Measurements from ENCODE around the gene DIP2C.
"Not testable (repeated sequence)": the region's sequence is repeated elsewhere in the genome, so short reads cannot be mapped to it uniquely, and the experiment has no call there.

Gene DIP2C

DNA sequence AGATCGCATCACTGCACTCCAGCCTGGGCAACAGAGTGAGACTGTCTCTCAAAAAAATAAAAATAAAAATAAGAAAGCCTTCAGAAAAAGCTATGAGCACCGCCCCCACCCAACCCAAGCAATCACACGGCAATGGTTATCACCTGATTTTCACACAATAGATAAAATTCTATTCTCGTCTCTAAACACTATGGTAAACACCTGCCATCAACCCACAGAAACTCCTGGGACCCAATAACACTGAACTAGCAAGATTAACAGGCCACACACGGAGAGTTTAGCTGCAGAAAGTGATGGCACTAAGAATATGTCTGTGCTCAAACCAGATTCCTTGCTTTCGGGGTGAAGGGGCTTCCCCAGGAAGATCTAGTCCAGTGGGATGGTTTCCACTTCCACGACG is 173.8 kb downstream of the DIP2C start:
- no peak overlapping the region for H3K4me3 ChIP-seq (ENCODE audit: low read length)
- H3K27me3 ChIP-seq (replicated peaks; ENCODE audit: control insufficient read depth, insufficient read depth, low read length), result no peaks in the 10 kb centered on the region
- no peaks in the 10 kb centered on the region for H3K36me3 ChIP-seq (ENCODE audit: control insufficient read depth, insufficient read depth, low read length, severe bottlenecking)
- no peaks in the 10 kb centered on the region for H3K9me3 ChIP-seq (ENCODE audit: control insufficient read depth, low read length)
- peaks cover 8% of the 10 kb centered on the region for H3K4me1 ChIP-seq (ENCODE audit: control insufficient read depth, insufficient read depth, low read length)
- DNase-seq (ENCODE audit: low read depth), result no peak
- no peak overlapping the region for H3K9ac ChIP-seq (ENCODE audit: low read length)

DNA sequence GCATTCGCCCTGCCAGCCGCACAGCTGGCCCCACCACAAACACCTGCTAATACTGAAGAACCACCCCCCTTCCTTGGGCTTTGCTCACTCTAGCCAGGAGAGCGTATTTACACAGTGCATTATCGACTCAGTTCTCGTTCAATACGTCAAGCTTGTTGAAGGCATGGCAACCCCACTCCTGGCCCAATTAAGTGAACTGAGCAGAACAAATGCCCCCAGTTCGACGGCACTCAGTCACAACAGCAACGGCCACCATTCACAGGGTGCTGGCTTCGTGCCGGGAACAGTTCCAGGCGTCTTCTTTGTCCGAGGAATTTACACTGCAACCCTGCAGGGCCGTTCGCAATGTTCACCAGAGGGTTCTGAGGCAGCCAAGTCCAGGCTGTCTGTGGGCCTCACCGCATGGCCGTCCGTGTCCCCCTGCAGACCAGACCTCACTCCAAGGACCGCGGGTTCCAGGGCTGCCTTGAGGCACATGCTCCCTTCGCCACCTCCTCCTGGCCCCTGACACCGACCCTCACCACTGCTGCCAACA is 175.3 kb downstream of the DIP2C start:
- peaks cover 14% of the 10 kb centered on the region for H3K4me1 ChIP-seq (ENCODE audit: control insufficient read depth, insufficient read depth, low read length)
- no peak overlapping the region for H3K4me3 ChIP-seq (ENCODE audit: low read length)
- DNase-seq (ENCODE audit: low read depth), result no peak
- no peaks in the 10 kb centered on the region for H3K9me3 ChIP-seq (ENCODE audit: control insufficient read depth, low read length)
- H3K9ac ChIP-seq (ENCODE audit: low read length), result no peak overlapping the region
- H3K27me3 ChIP-seq (replicated peaks; ENCODE audit: control insufficient read depth, insufficient read depth, low read length), result no peaks in the 10 kb centered on the region
- H3K36me3 ChIP-seq (ENCODE audit: control insufficient read depth, insufficient read depth, low read length, severe bottlenecking), result no peaks in the 10 kb centered on the region

DNA sequence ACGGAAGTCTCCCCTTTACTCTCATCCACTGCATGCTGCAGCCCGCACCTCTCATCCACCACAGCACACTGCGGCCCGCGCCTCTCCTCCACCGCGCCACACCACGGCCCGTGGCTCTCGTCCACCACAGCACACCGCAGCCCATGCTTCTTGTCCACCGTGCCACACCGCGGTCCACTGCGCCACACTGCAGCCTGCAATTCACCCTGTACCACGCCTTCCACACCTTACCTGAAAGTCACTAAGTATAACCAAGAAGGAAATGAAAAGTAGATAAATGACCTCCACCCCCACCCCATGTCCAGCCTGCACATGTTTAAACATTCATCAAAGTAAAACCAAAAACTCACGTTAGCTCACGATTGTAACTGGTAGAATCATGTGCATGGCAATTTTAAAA is 176.1 kb downstream of the DIP2C start:
- Histone ChIP-seq H3K9ac (ENCODE audit: low read length) (no peak overlapping the region), H3K9me3 (ENCODE audit: control insufficient read depth, low read length) (no peaks in the 10 kb centered on the region), H3K4me1 (ENCODE audit: control insufficient read depth, insufficient read depth, low read length) (peaks cover 14% of the 10 kb centered on the region), H3K36me3 (ENCODE audit: control insufficient read depth, insufficient read depth, low read length, severe bottlenecking) (no peaks in the 10 kb centered on the region), H3K27me3 (replicated peaks; ENCODE audit: control insufficient read depth, insufficient read depth, low read length) (no peaks in the 10 kb centered on the region), H3K4me3 (ENCODE audit: low read length) (no peak overlapping the region)
- no peak for DNase-seq (ENCODE audit: low read depth)

DNA sequence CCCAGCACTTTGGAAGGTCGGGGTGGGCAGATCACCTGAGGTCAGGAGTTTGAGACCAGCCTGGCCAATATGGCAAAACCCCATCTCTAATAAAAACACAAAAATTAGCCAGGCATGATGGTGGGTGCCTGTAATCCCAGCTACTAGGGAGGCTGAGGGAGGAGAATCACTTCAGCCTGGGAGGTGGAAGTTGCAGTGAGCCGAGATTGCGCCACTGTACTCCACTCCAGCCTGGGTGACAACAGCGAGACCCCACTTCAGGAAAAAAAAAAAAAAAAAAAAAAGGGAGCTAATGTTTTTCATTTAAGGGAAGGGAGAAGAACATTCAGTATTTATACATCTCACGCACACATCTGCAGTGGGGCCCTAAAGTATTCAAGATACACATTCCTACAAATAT is 176.8 kb downstream of the DIP2C start:
- peaks cover 14% of the 10 kb centered on the region for H3K4me1 ChIP-seq (ENCODE audit: control insufficient read depth, insufficient read depth, low read length)
- H3K9ac ChIP-seq (ENCODE audit: low read length); H3K36me3 ChIP-seq (ENCODE audit: control insufficient read depth, insufficient read depth, low read length, severe bottlenecking); H3K27me3 ChIP-seq (replicated peaks; ENCODE audit: control insufficient read depth, insufficient read depth, low read length); H3K4me3 ChIP-seq (ENCODE audit: low read length); H3K9me3 ChIP-seq (ENCODE audit: control insufficient read depth, low read length); DNase-seq (ENCODE audit: low read depth): not testable (repeated sequence)

DNA sequence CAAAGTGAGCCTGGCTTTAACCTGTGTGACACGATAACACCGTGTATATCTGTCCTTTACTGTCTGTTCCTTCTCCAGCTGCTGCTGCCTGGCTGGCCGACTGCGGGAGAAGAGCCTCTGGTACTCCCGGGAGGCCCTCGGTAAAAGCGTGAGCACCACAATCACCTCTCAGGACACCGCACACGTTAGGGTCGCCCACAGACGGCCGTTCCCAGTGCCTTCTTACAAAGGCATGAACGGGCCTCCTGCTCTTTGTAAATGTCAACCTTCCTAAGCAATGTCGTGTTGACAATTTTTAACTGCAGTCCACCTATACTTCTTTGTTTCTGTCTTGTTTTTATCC is 177.6 kb downstream of the DIP2C start:
- no peaks in the 10 kb centered on the region for H3K36me3 ChIP-seq (ENCODE audit: control insufficient read depth, insufficient read depth, low read length, severe bottlenecking)
- H3K4me3 ChIP-seq (ENCODE audit: low read length), result no peak overlapping the region
- H3K9ac ChIP-seq (ENCODE audit: low read length), result no peak overlapping the region
- H3K9me3 ChIP-seq (ENCODE audit: control insufficient read depth, low read length), result no peaks in the 10 kb centered on the region
- no peaks in the 10 kb centered on the region for H3K27me3 ChIP-seq (replicated peaks; ENCODE audit: control insufficient read depth, insufficient read depth, low read length)
- DNase-seq (ENCODE audit: low read depth), result no peak
- H3K4me1 ChIP-seq (ENCODE audit: control insufficient read depth, insufficient read depth, low read length), result peaks cover 14% of the 10 kb centered on the region

DNA sequence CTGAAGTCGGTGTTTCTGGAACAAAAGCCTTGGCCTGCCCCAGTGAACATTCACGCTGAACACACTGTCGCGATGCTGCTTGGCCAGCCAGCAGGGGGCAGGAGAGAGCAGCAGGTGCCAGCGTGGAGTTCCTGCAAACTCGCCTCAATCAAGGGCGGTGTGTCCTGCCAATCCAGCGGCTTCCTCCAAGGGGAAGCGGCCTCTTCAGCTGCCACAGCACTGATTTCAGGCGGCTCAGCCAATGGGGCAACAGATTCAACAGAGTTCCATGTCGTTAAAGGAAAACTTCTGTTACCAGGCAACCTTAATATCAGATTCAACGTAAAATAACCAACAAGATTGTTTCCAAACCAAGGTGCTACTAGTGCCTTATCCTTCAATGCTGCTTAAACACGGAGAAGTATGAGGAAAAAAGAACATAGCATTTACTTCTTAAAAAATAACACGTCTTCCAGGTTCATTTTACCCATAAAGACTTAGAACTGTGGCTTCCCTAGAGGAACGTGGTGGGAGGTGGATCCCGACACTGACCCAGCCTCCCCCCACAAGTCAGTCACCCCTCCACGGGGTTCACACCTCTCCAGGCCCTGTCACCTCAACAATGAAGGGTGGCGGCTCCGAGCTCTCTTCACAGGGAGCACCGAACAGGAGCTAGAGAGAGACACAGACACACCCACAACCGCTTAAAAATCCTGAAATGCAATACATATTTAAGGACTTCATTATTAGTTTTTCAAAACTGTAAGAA is 178.2 kb downstream of the DIP2C start:
- H3K4me1 ChIP-seq (ENCODE audit: control insufficient read depth, insufficient read depth, low read length), result peaks cover 14% of the 10 kb centered on the region
- H3K27me3 ChIP-seq (replicated peaks; ENCODE audit: control insufficient read depth, insufficient read depth, low read length), result no peaks in the 10 kb centered on the region
- peak; percentile 96 for DNase-seq (ENCODE audit: low read depth)
- H3K36me3 ChIP-seq (ENCODE audit: control insufficient read depth, insufficient read depth, low read length, severe bottlenecking), result no peaks in the 10 kb centered on the region
- H3K9me3 ChIP-seq (ENCODE audit: control insufficient read depth, low read length), result no peaks in the 10 kb centered on the region
- H3K9ac ChIP-seq (ENCODE audit: low read length), result peak overlapping the region; percentile 27
- H3K4me3 ChIP-seq (ENCODE audit: low read length), result no peak overlapping the region

DNA sequence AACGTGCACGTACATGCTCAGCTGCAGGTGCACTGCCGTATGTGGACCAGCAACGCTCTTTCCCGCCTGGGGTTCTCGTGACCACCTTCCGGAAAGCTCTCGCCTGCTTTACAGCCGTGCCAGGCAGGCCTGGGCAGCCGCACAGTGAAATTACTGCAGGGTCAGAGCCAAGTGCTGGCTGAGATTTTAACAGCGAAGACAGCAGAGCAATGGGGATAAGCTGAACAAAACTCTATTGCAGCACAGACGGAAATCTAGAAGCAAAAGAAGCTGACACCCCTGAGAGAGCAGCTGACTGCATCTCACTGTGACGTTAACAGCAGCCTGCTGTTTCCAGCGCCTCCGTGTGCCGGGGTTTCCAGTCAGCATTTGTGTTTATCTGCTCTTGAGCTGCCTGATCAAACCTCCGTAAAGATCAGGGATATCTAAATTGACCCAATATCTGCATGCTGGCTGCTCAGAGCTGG is 179.0 kb downstream of the DIP2C start:
- no peaks in the 10 kb centered on the region for H3K36me3 ChIP-seq (ENCODE audit: control insufficient read depth, insufficient read depth, low read length, severe bottlenecking)
- H3K4me1 ChIP-seq (ENCODE audit: control insufficient read depth, insufficient read depth, low read length), result peaks cover 14% of the 10 kb centered on the region
- no peaks in the 10 kb centered on the region for H3K27me3 ChIP-seq (replicated peaks; ENCODE audit: control insufficient read depth, insufficient read depth, low read length)
- no peaks in the 10 kb centered on the region for H3K9me3 ChIP-seq (ENCODE audit: control insufficient read depth, low read length)
- no peak for DNase-seq (ENCODE audit: low read depth)
- peak overlapping the region; percentile 27 for H3K9ac ChIP-seq (ENCODE audit: low read length)
- H3K4me3 ChIP-seq (ENCODE audit: low read length), result no peak overlapping the region

DNA sequence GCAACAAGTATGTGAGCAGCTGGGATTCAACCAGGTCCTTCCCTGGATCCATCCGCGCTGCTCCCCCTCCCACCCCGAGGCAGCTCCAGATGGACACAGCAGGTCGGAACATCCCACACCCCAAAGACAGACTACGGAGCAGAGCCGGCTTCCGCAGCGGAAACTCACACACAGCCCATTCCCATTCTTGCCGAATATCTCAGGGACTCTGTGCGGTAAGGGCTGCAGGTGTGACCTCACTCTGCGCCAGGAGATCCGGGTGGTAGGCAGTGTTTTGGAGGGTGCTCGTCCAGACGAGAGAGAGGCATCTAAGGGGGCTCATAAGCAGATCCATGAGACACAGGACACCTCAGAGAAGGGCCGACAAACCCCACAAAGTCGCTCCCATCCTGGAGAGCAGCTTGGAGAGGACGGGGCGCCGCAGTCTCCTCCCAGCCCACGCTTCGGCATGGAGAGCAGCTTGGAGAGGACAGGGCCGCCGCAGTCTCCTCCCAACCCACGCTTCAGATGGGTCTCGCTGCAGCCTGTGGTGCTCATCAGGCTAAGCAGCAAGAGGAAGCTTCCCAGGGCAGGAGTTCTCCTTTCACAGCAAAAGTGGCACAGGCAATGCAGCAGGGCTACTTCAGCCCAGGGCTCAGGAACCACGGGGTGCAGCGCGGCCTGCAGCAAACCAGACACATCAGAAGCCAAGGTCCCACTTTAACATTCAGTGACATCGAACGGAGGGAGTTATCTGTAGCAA is 179.9 kb downstream of the DIP2C start:
- DNase-seq (ENCODE audit: low read depth), result no peak
- Histone ChIP-seq H3K4me3 (ENCODE audit: low read length) (no peak overlapping the region), H3K36me3 (ENCODE audit: control insufficient read depth, insufficient read depth, low read length, severe bottlenecking) (no peaks in the 10 kb centered on the region)

DNA sequence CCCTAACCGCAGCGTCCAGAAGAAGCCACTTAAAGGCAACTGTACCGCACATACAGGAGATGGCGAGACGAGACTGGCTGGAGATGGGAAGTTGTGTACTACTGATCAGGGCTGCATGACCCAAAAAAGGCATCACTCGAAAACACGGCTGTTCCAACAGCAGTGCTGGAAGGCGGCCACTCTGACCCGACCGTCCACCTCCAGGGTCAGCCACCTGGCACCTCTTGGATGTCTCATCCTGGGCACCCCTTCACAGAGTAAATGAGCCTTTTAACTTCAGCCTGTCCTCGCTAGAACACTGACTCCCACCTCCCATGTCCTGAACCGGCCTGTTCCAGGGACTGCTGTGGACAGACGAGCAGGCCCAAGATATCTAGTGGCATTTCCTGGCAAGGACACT is 180.7 kb downstream of the DIP2C start:
- Histone ChIP-seq H3K36me3 (ENCODE audit: control insufficient read depth, insufficient read depth, low read length, severe bottlenecking) (no peaks in the 10 kb centered on the region), H3K4me3 (ENCODE audit: low read length) (no peak overlapping the region), H3K9me3 (ENCODE audit: control insufficient read depth, low read length) (no peaks in the 10 kb centered on the region), H3K27me3 (replicated peaks; ENCODE audit: control insufficient read depth, insufficient read depth, low read length) (no peaks in the 10 kb centered on the region), H3K9ac (ENCODE audit: low read length) (no peak overlapping the region), H3K4me1 (ENCODE audit: control insufficient read depth, insufficient read depth, low read length) (peaks cover 14% of the 10 kb centered on the region)
- DNase-seq (ENCODE audit: low read depth), result no peak

More for the DNA sequence above, 179.9 kb downstream of the DIP2C start:
- no peaks in the 10 kb centered on the region for H3K9me3 ChIP-seq (ENCODE audit: control insufficient read depth, low read length)
- no peaks in the 10 kb centered on the region for H3K27me3 ChIP-seq (replicated peaks; ENCODE audit: control insufficient read depth, insufficient read depth, low read length)
- no peak overlapping the region for H3K9ac ChIP-seq (ENCODE audit: low read length)
- peaks cover 14% of the 10 kb centered on the region for H3K4me1 ChIP-seq (ENCODE audit: control insufficient read depth, insufficient read depth, low read length)

DNA sequence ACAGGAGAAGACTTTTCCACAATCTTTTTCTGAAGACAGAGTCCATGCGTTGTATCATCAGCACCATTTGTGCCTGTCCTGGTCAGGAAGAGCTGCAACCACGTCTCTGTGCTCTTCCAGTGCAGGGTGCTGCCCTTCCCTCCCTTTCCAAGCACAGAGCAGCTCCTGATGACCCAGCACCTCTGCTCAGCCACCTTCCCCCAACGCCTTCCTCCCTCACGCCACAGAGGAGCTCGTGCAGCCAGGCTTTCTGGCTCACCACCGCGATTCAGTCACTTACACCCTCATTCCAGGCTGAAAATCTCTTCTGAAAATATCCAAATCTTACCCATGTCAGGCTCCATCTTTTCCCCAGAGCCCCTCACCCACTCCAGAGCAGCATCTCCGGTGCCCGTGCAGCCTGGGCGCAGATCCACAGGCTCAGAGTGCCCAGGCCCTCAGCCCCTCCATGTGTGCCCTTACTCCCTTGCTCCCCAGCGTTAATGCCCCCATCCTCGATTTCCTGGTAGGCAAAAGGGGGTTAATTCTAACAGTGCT is 181.5 kb downstream of the DIP2C start:
- DNase-seq (ENCODE audit: low read depth), result no peak
- Histone ChIP-seq H3K27me3 (replicated peaks; ENCODE audit: control insufficient read depth, insufficient read depth, low read length) (no peaks in the 10 kb centered on the region), H3K4me3 (ENCODE audit: low read length) (no peak overlapping the region), H3K9me3 (ENCODE audit: control insufficient read depth, low read length) (no peaks in the 10 kb centered on the region), H3K36me3 (ENCODE audit: control insufficient read depth, insufficient read depth, low read length, severe bottlenecking) (no peaks in the 10 kb centered on the region), H3K4me1 (ENCODE audit: control insufficient read depth, insufficient read depth, low read length) (peaks cover 14% of the 10 kb centered on the region), H3K9ac (ENCODE audit: low read length) (no peak overlapping the region)

DNA sequence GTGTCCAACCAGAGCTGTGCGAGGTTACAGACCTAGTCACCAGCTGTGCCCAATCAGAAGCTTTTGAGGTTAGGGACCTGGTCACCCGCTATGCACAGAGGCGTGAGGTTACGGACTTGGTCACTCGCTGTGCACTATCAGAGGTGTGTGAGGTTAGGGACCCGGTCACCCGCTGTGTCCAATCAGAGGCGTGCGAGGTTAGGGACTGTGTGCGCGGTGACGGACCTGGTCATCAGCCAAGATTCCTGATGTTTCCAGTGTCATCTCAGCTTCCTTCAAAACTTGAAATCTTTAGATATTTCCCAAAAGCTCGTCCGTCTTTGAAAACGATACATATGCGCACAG is 182.1 kb downstream of the DIP2C start:
- H3K36me3 ChIP-seq (ENCODE audit: control insufficient read depth, insufficient read depth, low read length, severe bottlenecking), result no peaks in the 10 kb centered on the region
- H3K4me1 ChIP-seq (ENCODE audit: control insufficient read depth, insufficient read depth, low read length), result peaks cover 14% of the 10 kb centered on the region
- no peaks in the 10 kb centered on the region for H3K27me3 ChIP-seq (replicated peaks; ENCODE audit: control insufficient read depth, insufficient read depth, low read length)
- H3K9me3 ChIP-seq (ENCODE audit: control insufficient read depth, low read length), result no peaks in the 10 kb centered on the region
- DNase-seq (ENCODE audit: low read depth), result no peak
- H3K9ac ChIP-seq (ENCODE audit: low read length), result no peak overlapping the region
- H3K4me3 ChIP-seq (ENCODE audit: low read length), result no peak overlapping the region

Measured in adipocyte (in vitro differentiated cells).